GM12878 (cell line): ENCODE results near the gene TCP11L2. TPM values are rescaled to one million over a fixed set of nuclear protein-coding genes. Genes with fewer than 3 reads are reported as not detected.

ENCODE experiments used
- ATAC-seq: fragments of 200-7000 bp; cut with Tn5 transposase; 3 replicates; pipeline ENCODE4 v1.9.1; 2020; ENCODE audit warnings: mild to moderate bottlenecking, moderate library complexity
- BruUV-seq: library from RNA; stranded (reverse); fragments of 400-500 nt; replicated peaks from 2 replicates; lab custom pipeline; 2021; lab: Mats Ljungman, UMichigan
- CTCF ChIA-PET: fragments of 300-600 bp; sonication (Branson Sonifier 250); formaldehyde crosslinking; extraction: SDS; loops from one replicate; lab custom pipeline; 2021; ENCODE audit warnings: inconsistent platforms; lab: Yijun Ruan, JAX
- POLR2A ChIA-PET: fragments of 350-600 bp; formaldehyde crosslinking; extraction: SDS; loops from one replicate; lab custom pipeline; 2021; ENCODE audit warnings: inconsistent platforms; lab: Charles Lee
- RAD21 ChIA-PET: fragments of 300-600 bp; sonication (Branson Sonifier 250); formaldehyde crosslinking; loops from one replicate; lab custom pipeline; 2023; ENCODE audit warnings: antibody characterized with exemption; ENCODE audit not compliant: unreplicated experiment; lab: Charles Lee
- SMC1A ChIA-PET: fragments of 300-600 bp; sonication (Branson Sonifier 250); formaldehyde crosslinking; loops from one replicate; lab custom pipeline; 2023; ENCODE audit not compliant: unreplicated experiment, uncharacterized antibody; lab: Charles Lee
- DNase-seq: peaks from one replicate; pipeline ENCODE4 v3.0.0-alpha.2; 2011; ENCODE audit warnings: low read depth, low spot score
- FAIRE-seq: peaks from 3 replicates; lab custom pipeline; 2011; peaks lifted over from hg19 to GRCh38; lab: Jason Lieb, UNC
- H2AFZ ChIP-seq: 2 replicates; pipeline ENCODE4 v1.6.0; 2011; ENCODE audit warnings: low read depth, low read length, control low read depth; ENCODE audit not compliant: control insufficient read depth
- H3K27ac ChIP-seq: 2 replicates; pipeline ENCODE4 v1.5.1; 2011; ENCODE audit warnings: control low read depth; ENCODE audit not compliant: control insufficient read depth, insufficient read depth
- H3K27me3 ChIP-seq, 2 experiments: replicated peaks in 1 of 2; 2 replicates each; pipeline versions ENCODE4 v1.6.0 to v1.6.1; 2011; ENCODE audit warnings: low read length in 1 of 2; ENCODE audit not compliant: control insufficient read depth in 2 of 2, insufficient read depth in 2 of 2
- H3K36me3 ChIP-seq, 2 experiments: 2 replicates each; pipeline ENCODE4 v1.5.1; 2011; ENCODE audit warnings: low read length in 1 of 2; ENCODE audit not compliant: control insufficient read depth in 2 of 2, insufficient read depth in 2 of 2
- H3K4me1 ChIP-seq: 2 replicates; pipeline ENCODE4 v1.6.1; 2011; ENCODE audit warnings: mild to moderate bottlenecking, low read length, moderate library complexity, mixed read lengths; ENCODE audit not compliant: control insufficient read depth, insufficient read depth
- H3K4me2 ChIP-seq: 2 replicates; pipeline ENCODE4 v1.6.0; 2011; ENCODE audit warnings: control low read depth; ENCODE audit not compliant: control insufficient read depth, insufficient read depth
- H3K4me3 ChIP-seq: fragments of 200-600 bp; sonication (generic); 2 replicates; pipeline ENCODE4 v1.5.1; 2016
- H3K79me2 ChIP-seq: 2 replicates; pipeline ENCODE4 v1.6.0; 2011; ENCODE audit warnings: low read length; ENCODE audit not compliant: control insufficient read depth, insufficient read depth
- H3K9ac ChIP-seq: 2 replicates; pipeline ENCODE4 v1.8.0; 2011; ENCODE audit warnings: low read length, control low read depth, mixed read lengths; ENCODE audit not compliant: control insufficient read depth, insufficient read depth
- H3K9me3 ChIP-seq: replicated peaks from 3 replicates; pipeline ENCODE4 v1.5.1; 2011; ENCODE audit warnings: mild to moderate bottlenecking, low read length; ENCODE audit not compliant: control insufficient read depth, insufficient read depth
- H4K20me1 ChIP-seq: 2 replicates; pipeline ENCODE4 v1.6.0; 2011; ENCODE audit not compliant: control insufficient read depth, insufficient read depth
- CTCF ChIP-seq, 3 experiments: IDR thresholded peaks in 2 of 3; conservative IDR thresholded peaks in 1 of 3; 2 replicates each; pipeline ENCODE4 v1.5.1; 2011; ENCODE audit warnings: low read depth in 3 of 3, low read length in 3 of 3, mild to moderate bottlenecking in 3 of 3, control low read depth in 2 of 3, moderate library complexity in 2 of 3, inconsistent platforms in 1 of 3, mixed read lengths in 1 of 3; ENCODE audit not compliant: control insufficient read depth in 2 of 3, insufficient read depth in 1 of 3; ENCODE audit errors: extremely low read depth in 1 of 3
- LARP7 ChIP-seq: fragments of 450-650 bp; IDR thresholded peaks from 2 replicates; pipeline ENCODE4 v1.6.1; 2017; ENCODE audit warnings: mild to moderate bottlenecking
- MTA2 ChIP-seq: fragments of 450-650 bp; IDR thresholded peaks from 2 replicates; pipeline ENCODE4 v1.6.1; 2016; ENCODE audit warnings: low read depth, mild to moderate bottlenecking, moderate library complexity
- MXI1 ChIP-seq: fragments of 150-350 bp; IDR thresholded peaks from 2 replicates; pipeline ENCODE4 v1.6.1; 2011; ENCODE audit warnings: low read depth, mild to moderate bottlenecking, inconsistent platforms, low read length, improper control_type of control experiment
- MYB ChIP-seq: fragments of 150-350 bp; IDR thresholded peaks from 2 replicates; pipeline ENCODE4 v1.6.1; 2014; ENCODE audit warnings: mild to moderate bottlenecking, low read depth, low read length, borderline replicate concordance
- NFYB ChIP-seq: IDR thresholded peaks from 2 replicates; pipeline ENCODE4 v1.6.1; 2011; ENCODE audit warnings: low read depth, mild to moderate bottlenecking, low read length, improper control_type of control experiment, moderate library complexity; ENCODE audit not compliant: insufficient read depth
- NR2C1 ChIP-seq: fragments of 450-650 bp; IDR thresholded peaks from 2 replicates; pipeline ENCODE4 v1.6.1; 2017; ENCODE audit warnings: antibody characterized with exemption, mild to moderate bottlenecking, moderate library complexity
- PAX8 ChIP-seq: fragments of 450-650 bp; IDR thresholded peaks from 2 replicates; pipeline ENCODE4 v1.6.1; 2017; ENCODE audit warnings: mild to moderate bottlenecking, moderate library complexity
- POLR2A ChIP-seq: IDR thresholded peaks from 2 replicates; pipeline ENCODE4 v1.6.1; 2011; ENCODE audit warnings: low read depth, mild to moderate bottlenecking, low read length
- SMAD1 ChIP-seq: fragments of 450-650 bp; IDR thresholded peaks from 2 replicates; pipeline ENCODE4 v1.6.1; 2018; ENCODE audit warnings: mild to moderate bottlenecking, low read depth; ENCODE audit not compliant: partially characterized antibody
- SPI1 ChIP-seq: IDR thresholded peaks from 2 replicates; pipeline ENCODE4 v1.6.1; 2011; ENCODE audit warnings: low read depth, mild to moderate bottlenecking, low read length, moderate library complexity, borderline replicate concordance; ENCODE audit not compliant: insufficient read depth
- STAT3 ChIP-seq: IDR thresholded peaks from 2 replicates; pipeline ENCODE4 v1.6.1; 2011; ENCODE audit warnings: low read depth, low read length, improper control_type of control experiment
- YY1 ChIP-seq: IDR thresholded peaks from 2 replicates; pipeline ENCODE4 v1.6.1; 2011; ENCODE audit warnings: low read depth, mild to moderate bottlenecking, low read length
- ZNF622 ChIP-seq: fragments of 450-650 bp; IDR thresholded peaks from 2 replicates; pipeline ENCODE4 v1.6.1; 2017; ENCODE audit warnings: mild to moderate bottlenecking, inconsistent platforms
- WGBS: methylation state at CpG from one replicate; pipeline ENCODE4 v1.1.6; 2016; ENCODE audit warnings: low lambda C conversion rate; ENCODE audit not compliant: insufficient replicate concordance, insufficient coverage; ENCODE audit errors: missing lambda C conversion rate; 5-methylcytosine and 5-hydroxymethylcytosine counted together
- in situ Hi-C: fragments of 300-500 bp; cut with MboI; formaldehyde crosslinking; loops from 9 replicates; pipeline ENCODE4 v1.14.3; 2018; ENCODE audit warnings: mixed read lengths
- intact Hi-C: fragments of 100-400 bp; cut with micrococcal nuclease; formaldehyde crosslinking; loops from one replicate; pipeline ENCODE4 v1.14.2; 2022; ENCODE audit not compliant: unreplicated experiment
- polyA plus RNA-seq, 11 experiments: library from polyadenylated mRNA; depleted of rRNA in 4 of 11; unstranded in 6 of 11; stranded (reverse) in 5 of 11; fragments of >200 nt; fragmentation: Nextera tagmentation in 4 of 11; fragmentation: Illumina TruSeq in 1 of 11; extraction: Ambion mirVana in 4 of 11; extraction: Trizol in 1 of 11; gene quantifications; 1 replicate in 1 of 11; 2 replicates in 10 of 11; pipeline versions ENCODE4 v1.2.1 to v1.2.3, GENCODE V29; 2011 to 2016; ENCODE audit warnings: inconsistent platforms in 2 of 11, missing spikeins in 2 of 11, low read depth in 1 of 11
- total RNA-seq, 4 experiments: library from RNA; depleted of rRNA in 3 of 4; stranded (reverse); fragments of >200 nt in 3 of 4; fragmentation: Illumina TruSeq in 1 of 4; extraction: Trizol in 1 of 4; gene quantifications; 2 replicates each; pipeline versions ENCODE4 v1.2.1 to v1.2.3, GENCODE V29; 2013 to 2021

The TCP11L2 gene
- total and polyA plus RNA-seq, 10 of the 15 experiments (the other 5 are each of a cell fraction or from before 2014, with no cell fraction given): 0.18 to 5.0 (median 0.90) TPM

DNA sequence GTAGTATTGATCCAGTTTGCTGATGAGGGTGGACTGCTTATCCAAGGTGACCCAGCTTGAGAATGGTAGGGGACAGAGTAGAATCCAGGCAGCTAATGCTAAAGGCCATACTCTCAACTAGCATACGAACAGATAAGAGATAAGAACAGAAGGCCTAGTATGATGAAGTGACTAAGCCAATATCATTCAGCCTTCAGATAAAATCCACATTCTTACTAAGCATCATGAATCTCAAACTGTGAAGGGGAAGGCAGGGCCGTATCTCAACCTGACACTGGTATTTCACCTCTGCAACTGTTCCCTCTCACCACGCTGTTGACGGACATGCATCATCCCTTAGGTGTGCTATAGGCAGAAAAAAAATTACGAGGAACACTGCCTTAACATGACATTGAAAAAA, 46.6 kb upstream of the TCP11L2 start:
- in situ Hi-C loops (no loop called here), intact Hi-C loops (no loop called here)
- TF ChIP-seq MTA2: no peak
- Histone ChIP-seq H3K9ac (no peak overlapping the region), H3K9me3 (no peaks in the 10 kb centered on the region), H2AFZ (no peak overlapping the region), H4K20me1 (no peaks in the 10 kb centered on the region), H3K4me1 (no peaks in the 10 kb centered on the region), H3K36me3 (no peaks in the 10 kb centered on the region), H3K4me2 (no peak overlapping the region), H3K79me2 (no peaks in the 10 kb centered on the region), H3K27me3 (no peaks in the 10 kb centered on the region), H3K4me3 (no peak overlapping the region), H3K27ac (no peak overlapping the region)
- DNase-seq: no peak
- no TSS peak for BruUV-seq
- RAD21 ChIA-PET: interaction anchor here (0.9 kb wide), 1 partner anchor 69 kb away, joined by 3 read pairs; no protein-coding TSS in a partner anchor
- CTCF ChIA-PET: interaction anchor here (1.6 kb wide), 1 partner anchor 27 kb away, joined by 4 read pairs; no protein-coding TSS in a partner anchor
- SMC1A ChIA-PET: no interaction called here
- 55% methylated on average over 5 of the region's 5 CpGs for WGBS
- no peak for ATAC-seq
- no peak for FAIRE-seq
- POLR2A ChIA-PET: no interaction called here

- DNase-seq (no peak), ATAC-seq (no peak), FAIRE-seq (no peak)
- H3K4me2 ChIP-seq: no peak overlapping the region
- BruUV-seq: no TSS peak
- in situ Hi-C loops (no loop called here), intact Hi-C loops (no loop called here)
- no peaks in the 10 kb centered on the region for H3K4me1 ChIP-seq
- no peaks in the 10 kb centered on the region for H4K20me1 ChIP-seq
- no peaks in the 10 kb centered on the region for H3K27me3 ChIP-seq
- ChIA-PET POLR2A (no interaction called here), CTCF (interaction anchor here (1.6 kb wide), 1 partner anchor 26 kb away, joined by 4 read pairs; no protein-coding TSS in a partner anchor), SMC1A (no interaction called here), RAD21 (no interaction called here)
- H2AFZ ChIP-seq: no peak overlapping the region
- H3K9ac ChIP-seq: no peak overlapping the region
- no peaks in the 10 kb centered on the region for H3K9me3 ChIP-seq
- H3K27ac ChIP-seq: no peak overlapping the region
- no peaks in the 10 kb centered on the region for H3K79me2 ChIP-seq
- no peaks in the 10 kb centered on the region for H3K36me3 ChIP-seq
- no peak overlapping the region for H3K4me3 ChIP-seq
- TF ChIP-seq MXI1 (no peak), MYB (no peak), CTCF (IDR thresholded peaks at IDR 0.05 in 2 of 3, conservative IDR thresholded peaks at IDR 0.05 in 1 of 3; ENCODE audit: control insufficient read depth in 2 of 3, extremely low read depth in 1 of 3, insufficient read depth in 1 of 3, low read depth in 3 of 3, low read length in 3 of 3) (no peak), NR2C1 (no peak), LARP7 (no peak), STAT3 (no peak), SPI1 (no peak), YY1 (no peak), SMAD1 (no peak), POLR2A (no peak), PAX8 (no peak), NFYB (no peak), ZNF622 (no peak)
Measured at GRCh38 chr12:106256524-106256923, 46.0 kb upstream of the TCP11L2 start.
